Central memory CD4-positive, alpha-beta T cell (primary cell): ENCODE results near the gene ZSCAN5A.
"Not testable (repeated sequence)": the region's sequence is repeated elsewhere in the genome, so short reads cannot be mapped to it uniquely, and the experiment has no call there.

Source experiments
- DNase-seq: peaks from one replicate; pipeline ENCODE4 v3.0.0; 2022

ZSCAN5A gene

GRCh38 chr19:56314018-56314380 lies 640 bp downstream of the ZSCAN5A start:
- no peak for DNase-seq

- DNase-seq: no peak
These were observed 1.6 kb downstream of the ZSCAN5A start for GRCh38 chr19:56312787-56313657.

GRCh38 chr19:56312342-56312741 lies 2.3 kb downstream of the ZSCAN5A start:
- no peak for DNase-seq

GRCh38 chr19:56310462-56310861 lies 4.2 kb downstream of the ZSCAN5A start:
- DNase-seq: no peak

GRCh38 chr19:56309511-56310185 lies 5.0 kb downstream of the ZSCAN5A start:
- DNase-seq: peak; percentile 29

- DNase-seq: no peak
These were observed 5.8 kb downstream of the ZSCAN5A start for GRCh38 chr19:56308792-56309191.

- DNase-seq: not testable (repeated sequence)
These were observed 7.6 kb downstream of the ZSCAN5A start for GRCh38 chr19:56307062-56307461.

- no peak for DNase-seq
These were observed 8.6 kb downstream of the ZSCAN5A start for GRCh38 chr19:56306016-56306415.

- DNase-seq: no peak
These were observed 10.4 kb downstream of the ZSCAN5A start for GRCh38 chr19:56304243-56304642.

- no peak for DNase-seq
These were observed 12.6 kb downstream of the ZSCAN5A start for GRCh38 chr19:56301886-56302620.

- DNase-seq: no peak
These were observed 13.5 kb downstream of the ZSCAN5A start for GRCh38 chr19:56301155-56301554.

GRCh38 chr19:56299688-56300087 lies 15.0 kb downstream of the ZSCAN5A start:
- DNase-seq: no peak

GRCh38 chr19:56297010-56297409 lies 17.6 kb downstream of the ZSCAN5A start:
- DNase-seq: no peak

GRCh38 chr19:56295531-56296455 lies 18.8 kb downstream of the ZSCAN5A start:
- DNase-seq: no peak

- DNase-seq: no peak
These were observed 20.1 kb downstream of the ZSCAN5A start for GRCh38 chr19:56294549-56294948.

- no peak for DNase-seq
These were observed 22.8 kb downstream of the ZSCAN5A start for GRCh38 chr19:56291867-56292266.

- no peak for DNase-seq
These were observed 24.5 kb downstream of the ZSCAN5A start for GRCh38 chr19:56290104-56290503.

- DNase-seq: no peak
These were observed 29.9 kb downstream of the ZSCAN5A start for GRCh38 chr19:56284746-56285145.

- DNase-seq: no peak
These were observed 31.8 kb downstream of the ZSCAN5A start for GRCh38 chr19:56282809-56283208.

- no peak for DNase-seq
These were observed 41.0 kb downstream of the ZSCAN5A start for GRCh38 chr19:56273563-56274117.

- no peak for DNase-seq
These were observed 42.4 kb downstream of the ZSCAN5A start, which contains the start of gene EDDM13 for GRCh38 chr19:56272161-56272798. EDDM13 (plus strand) TSS chr19:56272748; CDS start chr19:56272835, 87 bp downstream.
